ENCODE measurements around the gene DLG3.

DNA sequence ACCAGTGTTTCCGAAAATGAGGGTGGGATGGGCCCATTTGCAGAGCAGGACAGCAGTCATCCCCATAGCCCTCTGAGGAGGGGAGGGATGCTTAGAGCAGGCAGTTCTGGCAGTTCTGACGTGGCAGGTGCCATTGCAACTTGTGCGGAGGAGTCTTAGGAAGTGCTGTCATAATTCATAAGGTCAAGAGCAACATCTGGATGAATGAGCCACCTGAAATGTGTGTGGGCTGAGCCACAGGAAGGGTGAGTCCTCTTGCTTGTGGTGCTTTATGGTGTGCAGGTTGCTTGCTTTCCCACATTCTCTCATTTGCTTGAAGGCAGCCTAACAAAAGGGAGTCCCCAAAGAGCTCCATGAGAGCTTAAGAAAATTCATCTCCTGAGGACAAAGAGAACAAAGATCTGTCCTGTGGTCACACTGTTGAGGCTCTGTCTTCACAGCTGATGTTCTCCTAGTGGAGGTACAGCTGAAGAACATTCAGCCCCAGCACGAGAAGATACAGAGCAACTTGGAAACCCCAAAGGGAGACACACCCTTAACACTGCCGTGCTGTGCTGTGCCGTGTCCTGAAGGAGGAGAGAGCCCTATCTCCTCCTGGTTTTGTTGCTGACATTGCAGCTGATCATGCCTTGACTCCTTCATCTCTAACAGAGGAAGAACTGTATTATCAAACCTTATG lies 60.3 kb downstream of the DLG3 start:
- TF ChIP-seq, protein P1, sequence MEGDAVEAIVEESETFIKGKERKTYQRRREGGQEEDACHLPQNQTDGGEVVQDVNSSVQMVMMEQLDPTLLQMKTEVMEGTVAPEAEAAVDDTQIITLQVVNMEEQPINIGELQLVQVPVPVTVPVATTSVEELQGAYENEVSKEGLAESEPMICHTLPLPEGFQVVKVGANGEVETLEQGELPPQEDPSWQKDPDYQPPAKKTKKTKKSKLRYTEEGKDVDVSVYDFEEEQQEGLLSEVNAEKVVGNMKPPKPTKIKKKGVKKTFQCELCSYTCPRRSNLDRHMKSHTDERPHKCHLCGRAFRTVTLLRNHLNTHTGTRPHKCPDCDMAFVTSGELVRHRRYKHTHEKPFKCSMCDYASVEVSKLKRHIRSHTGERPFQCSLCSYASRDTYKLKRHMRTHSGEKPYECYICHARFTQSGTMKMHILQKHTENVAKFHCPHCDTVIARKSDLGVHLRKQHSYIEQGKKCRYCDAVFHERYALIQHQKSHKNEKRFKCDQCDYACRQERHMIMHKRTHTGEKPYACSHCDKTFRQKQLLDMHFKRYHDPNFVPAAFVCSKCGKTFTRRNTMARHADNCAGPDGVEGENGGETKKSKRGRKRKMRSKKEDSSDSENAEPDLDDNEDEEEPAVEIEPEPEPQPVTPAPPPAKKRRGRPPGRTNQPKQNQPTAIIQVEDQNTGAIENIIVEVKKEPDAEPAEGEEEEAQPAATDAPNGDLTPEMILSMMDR (IDR thresholded peaks at IDR 0.05), result no peak
- TF ChIP-seq, protein P2, sequence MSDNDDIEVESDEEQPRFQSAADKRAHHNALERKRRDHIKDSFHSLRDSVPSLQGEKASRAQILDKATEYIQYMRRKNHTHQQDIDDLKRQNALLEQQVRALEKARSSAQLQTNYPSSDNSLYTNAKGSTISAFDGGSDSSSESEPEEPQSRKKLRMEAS (IDR thresholded peaks at IDR 0.05), result no peak
- no peak for TF ChIP-seq EHMT2 (IDR thresholded peaks at IDR 0.05; ENCODE audit: low read depth)
- no peak for TF ChIP-seq POLR2A (IDR thresholded peaks at IDR 0.05; ENCODE audit: low read length)
- no peak for TF ChIP-seq MYC (IDR thresholded peaks at IDR 0.05; ENCODE audit: borderline replicate concordance, low read length)
